Fibroblast of lung (primary cell): ENCODE results near the gene CCNG2. TPM values are rescaled to one million over a fixed set of nuclear protein-coding genes. Genes with fewer than 3 reads are reported as not detected.

Experiments used
- DNase-seq, 2 donors: peaks; one replicate each; pipeline versions ENCODE4 v3.0.0 to v3.0.0-alpha.2; 2010; ENCODE audit warnings: low read depth in 2 of 2
- H2AFZ ChIP-seq: 2 replicates; pipeline ENCODE4 v1.5.1; 2012; ENCODE audit warnings: low read length, control low read depth, inconsistent platforms
- H3K27ac ChIP-seq: 2 replicates; pipeline ENCODE4 v1.5.1; 2011; ENCODE audit warnings: low read length, control low read depth; ENCODE audit not compliant: insufficient read depth
- H3K27me3 ChIP-seq: 2 replicates; pipeline ENCODE4 v1.5.1; 2011; ENCODE audit warnings: mild to moderate bottlenecking, low read length; ENCODE audit not compliant: control insufficient read depth, insufficient read depth
- H3K36me3 ChIP-seq: 2 replicates; pipeline ENCODE4 v1.5.1; 2011; ENCODE audit warnings: low read length; ENCODE audit not compliant: control insufficient read depth, insufficient read depth
- H3K4me1 ChIP-seq: 2 replicates; pipeline ENCODE4 v1.5.1; 2011; ENCODE audit warnings: low read length; ENCODE audit not compliant: control insufficient read depth, insufficient read depth; ENCODE audit errors: extremely low read depth
- H3K4me2 ChIP-seq: 2 replicates; pipeline ENCODE4 v1.5.1; 2011; ENCODE audit warnings: low read length, control low read depth; ENCODE audit not compliant: insufficient read depth; ENCODE audit errors: extremely low read depth
- H3K4me3 ChIP-seq, 4 experiments: fragments of 200-600 bp in 1 of 4; sonication (generic) in 1 of 4; replicated peaks in 1 of 4; 2 replicates each; pipeline ENCODE4 v1.5.1; 2011 to 2016; ENCODE audit warnings: low read length in 4 of 4, low read depth in 3 of 4, mild to moderate bottlenecking in 3 of 4, control low read depth in 2 of 4, inconsistent platforms in 1 of 4, mixed read lengths in 1 of 4; ENCODE audit not compliant: insufficient read depth in 1 of 4; ENCODE audit errors: control extremely low read depth in 1 of 4
- H3K79me2 ChIP-seq: 2 replicates; pipeline ENCODE4 v1.5.1; 2012; ENCODE audit warnings: mild to moderate bottlenecking, low read length, inconsistent platforms; ENCODE audit not compliant: control insufficient read depth, insufficient read depth
- H3K9ac ChIP-seq: 2 replicates; pipeline ENCODE4 v1.5.1; 2011; ENCODE audit warnings: mild to moderate bottlenecking, low read length, control low read depth; ENCODE audit not compliant: insufficient read depth
- H3K9me3 ChIP-seq: 2 replicates; pipeline ENCODE4 v1.5.1; 2012; ENCODE audit warnings: low read depth, low read length; ENCODE audit not compliant: control insufficient read depth, insufficient read depth
- H4K20me1 ChIP-seq: 2 replicates; pipeline ENCODE4 v1.5.1; 2011; ENCODE audit warnings: low read length; ENCODE audit not compliant: control insufficient read depth, insufficient read depth; ENCODE audit errors: extremely low read depth
- EZH2 ChIP-seq: IDR thresholded peaks from 2 replicates; pipeline ENCODE4 v1.5.1; 2012; ENCODE audit warnings: low read length, control low read depth, mild to moderate bottlenecking; ENCODE audit errors: missing control alignments
- polyA plus RNA-seq, 2 donors: library from polyadenylated mRNA; depleted of rRNA in 1 of 2; stranded (reverse) in 1 of 2; unstranded in 1 of 2; fragments of >200 nt; gene quantifications; 2 replicates each; pipeline ENCODE4 v1.2.1, GENCODE V29; 2011 to 2012; ENCODE audit warnings: missing spikeins in 1 of 2
- total RNA-seq: library from RNA; depleted of rRNA; stranded (reverse); fragments of >200 nt; gene quantifications from 2 replicates; pipeline ENCODE4 v1.2.1, GENCODE V29; 2014
- TF ChIP-seq, protein P1 (sequence below), 2 donors: IDR thresholded peaks in 1 of 2; conservative IDR thresholded peaks in 1 of 2; 1 replicate in 1 of 2; 2 replicates in 1 of 2; pipeline ENCODE4 v1.5.1; 2011 to 2012; ENCODE audit warnings: low read length in 2 of 2, control low read depth in 1 of 2, inconsistent platforms in 1 of 2, low read depth in 1 of 2, mild to moderate bottlenecking in 1 of 2

Gene CCNG2
- total and polyA plus RNA-seq, 2 donors (not counting 1 experiment from before 2014, with no cell fraction given), result 20.1 to 30.3 TPM

DNA sequence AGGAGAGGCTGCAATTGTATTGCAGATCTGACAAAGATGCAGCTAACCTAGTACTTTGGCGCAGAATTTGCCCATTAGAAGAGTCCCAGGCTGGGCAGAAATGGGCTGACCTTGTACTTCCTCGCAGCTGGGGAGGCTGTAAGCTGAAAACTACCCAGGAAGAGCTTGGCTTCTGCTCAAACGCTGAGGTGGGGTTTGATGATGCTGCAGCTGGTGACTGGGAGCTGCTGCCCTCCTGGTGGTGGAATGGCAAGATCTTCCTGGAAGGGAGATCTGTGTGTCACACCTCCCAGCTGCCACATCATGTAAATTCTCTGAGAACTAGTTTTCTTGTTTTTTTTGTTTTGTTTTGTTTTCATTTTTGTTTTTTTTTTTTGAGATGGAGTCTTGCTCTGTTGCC, 17.4 kb downstream of the CCNG2 start:
- Histone ChIP-seq H3K27ac (no peak overlapping the region), H2AFZ (no peak overlapping the region), H3K27me3 (peaks cover 26% of the 10 kb centered on the region), H3K4me1 (peaks cover 10% of the 10 kb centered on the region), H3K4me2 (no peak overlapping the region), H4K20me1 (no peaks in the 10 kb centered on the region), H3K4me3 (no peak overlapping the region), H3K36me3 (peaks cover 2% of the 10 kb centered on the region), H3K9me3 (no peaks in the 10 kb centered on the region), H3K9ac (no peak overlapping the region), H3K79me2 (no peaks in the 10 kb centered on the region)
- TF ChIP-seq, protein P1, sequence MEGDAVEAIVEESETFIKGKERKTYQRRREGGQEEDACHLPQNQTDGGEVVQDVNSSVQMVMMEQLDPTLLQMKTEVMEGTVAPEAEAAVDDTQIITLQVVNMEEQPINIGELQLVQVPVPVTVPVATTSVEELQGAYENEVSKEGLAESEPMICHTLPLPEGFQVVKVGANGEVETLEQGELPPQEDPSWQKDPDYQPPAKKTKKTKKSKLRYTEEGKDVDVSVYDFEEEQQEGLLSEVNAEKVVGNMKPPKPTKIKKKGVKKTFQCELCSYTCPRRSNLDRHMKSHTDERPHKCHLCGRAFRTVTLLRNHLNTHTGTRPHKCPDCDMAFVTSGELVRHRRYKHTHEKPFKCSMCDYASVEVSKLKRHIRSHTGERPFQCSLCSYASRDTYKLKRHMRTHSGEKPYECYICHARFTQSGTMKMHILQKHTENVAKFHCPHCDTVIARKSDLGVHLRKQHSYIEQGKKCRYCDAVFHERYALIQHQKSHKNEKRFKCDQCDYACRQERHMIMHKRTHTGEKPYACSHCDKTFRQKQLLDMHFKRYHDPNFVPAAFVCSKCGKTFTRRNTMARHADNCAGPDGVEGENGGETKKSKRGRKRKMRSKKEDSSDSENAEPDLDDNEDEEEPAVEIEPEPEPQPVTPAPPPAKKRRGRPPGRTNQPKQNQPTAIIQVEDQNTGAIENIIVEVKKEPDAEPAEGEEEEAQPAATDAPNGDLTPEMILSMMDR (conservative IDR thresholded peaks at IDR 0.05 in 1 of 2, IDR thresholded peaks at IDR 0.05 in 1 of 2; ENCODE audit: low read depth in 1 of 2, low read length in 2 of 2), result no peak
- no peak for TF ChIP-seq EZH2
- peak in 1 of 2 donors; percentile 40 for DNase-seq

DNA sequence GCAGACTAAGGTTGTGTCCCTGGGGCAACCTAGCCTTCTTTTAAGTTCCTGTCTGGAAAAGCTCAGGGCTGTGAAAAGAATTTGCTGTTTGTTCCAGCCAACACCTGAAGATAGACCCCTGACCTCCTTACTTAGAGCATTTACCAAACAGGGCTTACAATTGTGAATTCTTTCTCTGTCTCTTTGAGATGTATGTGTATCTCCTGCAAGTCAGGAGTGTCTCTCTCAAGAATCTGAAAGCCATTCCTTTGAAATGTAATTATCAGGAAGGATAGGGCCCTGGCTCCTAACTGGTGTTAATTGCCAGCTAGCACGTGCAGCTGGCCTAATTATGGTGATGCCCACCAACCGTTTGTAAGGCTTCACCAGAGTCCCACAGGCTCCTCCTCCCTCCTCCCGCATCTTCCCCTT, 18.2 kb downstream of the CCNG2 start:
- Histone ChIP-seq H3K4me1 (peaks cover 10% of the 10 kb centered on the region), H3K27ac (no peak overlapping the region), H3K36me3 (peaks cover 2% of the 10 kb centered on the region), H3K4me2 (no peak overlapping the region), H3K4me3 (no peak overlapping the region), H2AFZ (no peak overlapping the region), H3K79me2 (no peaks in the 10 kb centered on the region), H3K9me3 (no peaks in the 10 kb centered on the region), H3K27me3 (peaks cover 26% of the 10 kb centered on the region), H4K20me1 (no peaks in the 10 kb centered on the region), H3K9ac (no peak overlapping the region)
- DNase-seq, result no peak
- TF ChIP-seq, protein P1 (conservative IDR thresholded peaks at IDR 0.05 in 1 of 2, IDR thresholded peaks at IDR 0.05 in 1 of 2; ENCODE audit: low read depth in 1 of 2, low read length in 2 of 2), result no peak
- TF ChIP-seq EZH2, result no peak

DNA sequence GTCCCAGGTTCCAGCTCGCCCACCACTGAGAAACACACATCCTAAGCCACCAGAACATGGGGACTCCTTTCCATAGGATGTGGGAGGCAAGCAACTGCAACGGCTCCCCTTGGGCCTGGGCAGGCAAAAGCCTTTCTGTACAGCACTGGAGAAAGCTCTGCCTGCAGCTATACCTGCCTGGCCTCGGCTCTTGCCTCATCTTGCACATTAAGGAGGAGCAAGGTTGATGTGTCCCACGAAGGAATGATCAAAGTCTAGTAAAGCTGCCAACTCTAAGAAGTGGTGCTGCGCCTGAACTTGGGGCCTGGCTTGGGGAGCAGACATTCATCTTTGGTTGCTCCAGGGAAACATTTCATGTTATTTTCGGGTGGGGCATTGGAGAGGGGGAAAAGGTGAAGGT, 19.6 kb downstream of the CCNG2 start:
- DNase-seq, result no peak
- Histone ChIP-seq H3K4me1 (peaks cover 10% of the 10 kb centered on the region), H3K4me3 (no peak overlapping the region), H3K9ac (no peak overlapping the region), H3K27me3 (peaks cover 28% of the 10 kb centered on the region), H2AFZ (no peak overlapping the region), H4K20me1 (no peaks in the 10 kb centered on the region), H3K36me3 (no peaks in the 10 kb centered on the region), H3K9me3 (no peaks in the 10 kb centered on the region), H3K4me2 (no peak overlapping the region), H3K27ac (no peak overlapping the region), H3K79me2 (no peaks in the 10 kb centered on the region)
- TF ChIP-seq, protein P1 (conservative IDR thresholded peaks at IDR 0.05 in 1 of 2, IDR thresholded peaks at IDR 0.05 in 1 of 2; ENCODE audit: low read depth in 1 of 2, low read length in 2 of 2), result no peak
- no peak for TF ChIP-seq EZH2
